Subcutaneous abdominal adipose tissue (tissue), 5 donors: ENCODE results near the gene RASAL1.

Experiments
- H3K27ac ChIP-seq: one replicate; pipeline ENCODE4 v1.7.0; 2013; ENCODE audit warnings: low read depth, mild to moderate bottlenecking, inconsistent platforms, low read length, moderate library complexity
- H3K27me3 ChIP-seq, 5 donors: one replicate each; pipeline ENCODE4 v1.7.0; 2013; ENCODE audit warnings: low read length in 5 of 5, inconsistent platforms in 1 of 5; ENCODE audit not compliant: control insufficient read depth in 5 of 5, insufficient read depth in 4 of 5
- H3K36me3 ChIP-seq, 5 donors: one replicate each; pipeline ENCODE4 v1.7.0; 2013; ENCODE audit warnings: low read length in 5 of 5; ENCODE audit not compliant: control insufficient read depth in 5 of 5, insufficient read depth in 5 of 5
- H3K4me1 ChIP-seq, 5 donors: one replicate each; pipeline ENCODE4 v1.7.0; 2013; ENCODE audit warnings: low read length in 5 of 5, mild to moderate bottlenecking in 3 of 5, moderate library complexity in 1 of 5; ENCODE audit not compliant: control insufficient read depth in 5 of 5, insufficient read depth in 5 of 5
- H3K4me3 ChIP-seq, 5 donors: one replicate each; pipeline ENCODE4 v1.7.0; 2013; ENCODE audit warnings: low read length in 5 of 5, low read depth in 1 of 5
- H3K9ac ChIP-seq, 5 donors: one replicate each; pipeline ENCODE4 v1.7.0; 2013; ENCODE audit warnings: low read length in 5 of 5, mild to moderate bottlenecking in 4 of 5, moderate library complexity in 3 of 5
- H3K9me3 ChIP-seq, 5 donors: one replicate each; pipeline ENCODE4 v1.7.0; 2013; ENCODE audit warnings: low read length in 5 of 5; ENCODE audit not compliant: control insufficient read depth in 5 of 5
- donor health status: healthy.
- donor health status: healthy.
- donor health status: healthy.
- donor health status: healthy.
- donor health status: healthy.

RASAL1 gene

GRCh38 chr12:113070117-113070906, 65.2 kb downstream of the RASAL1 start:
- Histone ChIP-seq H3K9ac (peak overlapping the region in 3 of 5 donors; percentile 35 to 53 (median 52)), H3K9me3 (no peaks in the 10 kb centered on the region), H3K36me3 (peaks cover 0 to 2% (median 0%) of the 10 kb centered on the region in 5 donors), H3K27me3 (no peaks in the 10 kb centered on the region), H3K27ac (peak overlapping the region; percentile 95), H3K4me3 (peak overlapping the region in 1 of 5 donors; percentile 4), H3K4me1 (peaks cover 14 to 93% (median 83%) of the 10 kb centered on the region in 5 donors)

DNA sequence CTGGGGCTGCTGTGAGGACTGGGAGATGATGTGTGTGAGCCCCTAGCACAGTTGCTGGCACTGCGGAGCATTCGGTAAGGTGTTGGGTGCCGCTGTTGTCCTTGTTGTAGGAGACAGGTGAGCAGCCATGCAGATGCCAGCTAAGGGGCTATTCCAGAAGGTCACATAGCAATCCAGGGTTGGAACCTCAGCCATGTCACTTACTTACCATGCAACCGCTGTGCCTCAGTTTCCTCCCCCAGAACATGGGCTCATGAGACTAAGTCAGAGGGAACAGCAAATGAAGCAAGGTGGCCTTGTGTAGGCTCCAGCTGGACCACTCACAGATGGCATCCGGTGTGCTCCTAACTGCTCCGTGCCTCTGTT, 65.8 kb downstream of the RASAL1 start:
- Histone ChIP-seq H3K27ac (peak overlapping the region; percentile 95), H3K4me1 (peaks cover 10 to 93% (median 83%) of the 10 kb centered on the region in 5 donors), H3K9ac (no peak overlapping the region), H3K4me3 (no peak overlapping the region), H3K27me3 (peaks cover 0 to 4% (median 0%) of the 10 kb centered on the region in 5 donors), H3K9me3 (no peaks in the 10 kb centered on the region), H3K36me3 (peaks cover 0 to 2% (median 0%) of the 10 kb centered on the region in 5 donors)

DNA sequence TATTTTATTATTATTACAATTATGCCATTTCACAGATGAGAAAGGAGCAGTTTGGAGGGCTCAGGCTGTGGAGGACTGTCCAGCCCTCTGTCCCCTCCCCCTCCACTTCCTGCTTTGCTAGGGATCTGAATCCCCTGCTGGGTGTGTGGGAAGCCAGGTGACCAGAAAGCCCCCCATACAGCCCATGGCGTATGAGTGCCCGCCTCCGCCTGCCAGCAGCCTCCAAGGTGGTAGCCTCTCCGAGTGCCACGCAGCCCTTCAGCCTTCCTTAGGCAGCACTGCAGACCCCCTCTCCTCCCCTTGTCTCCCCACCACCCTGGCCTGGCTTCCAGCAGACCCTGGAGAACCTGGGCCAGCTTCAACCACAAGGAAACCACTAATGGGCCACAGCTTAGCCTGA, 66.4 kb downstream of the RASAL1 start:
- H3K27ac ChIP-seq: peak overlapping the region; percentile 95
- no peaks in the 10 kb centered on the region for H3K9me3 ChIP-seq
- H3K9ac ChIP-seq: peak overlapping the region in 2 of 5 donors; percentile 20 to 40
- peaks cover 0 to 4% (median 0%) of the 10 kb centered on the region in 5 donors for H3K27me3 ChIP-seq
- peaks cover 10 to 93% (median 85%) of the 10 kb centered on the region in 5 donors for H3K4me1 ChIP-seq
- peaks cover 0 to 2% (median 0%) of the 10 kb centered on the region in 5 donors for H3K36me3 ChIP-seq
- H3K4me3 ChIP-seq: no peak overlapping the region

DNA sequence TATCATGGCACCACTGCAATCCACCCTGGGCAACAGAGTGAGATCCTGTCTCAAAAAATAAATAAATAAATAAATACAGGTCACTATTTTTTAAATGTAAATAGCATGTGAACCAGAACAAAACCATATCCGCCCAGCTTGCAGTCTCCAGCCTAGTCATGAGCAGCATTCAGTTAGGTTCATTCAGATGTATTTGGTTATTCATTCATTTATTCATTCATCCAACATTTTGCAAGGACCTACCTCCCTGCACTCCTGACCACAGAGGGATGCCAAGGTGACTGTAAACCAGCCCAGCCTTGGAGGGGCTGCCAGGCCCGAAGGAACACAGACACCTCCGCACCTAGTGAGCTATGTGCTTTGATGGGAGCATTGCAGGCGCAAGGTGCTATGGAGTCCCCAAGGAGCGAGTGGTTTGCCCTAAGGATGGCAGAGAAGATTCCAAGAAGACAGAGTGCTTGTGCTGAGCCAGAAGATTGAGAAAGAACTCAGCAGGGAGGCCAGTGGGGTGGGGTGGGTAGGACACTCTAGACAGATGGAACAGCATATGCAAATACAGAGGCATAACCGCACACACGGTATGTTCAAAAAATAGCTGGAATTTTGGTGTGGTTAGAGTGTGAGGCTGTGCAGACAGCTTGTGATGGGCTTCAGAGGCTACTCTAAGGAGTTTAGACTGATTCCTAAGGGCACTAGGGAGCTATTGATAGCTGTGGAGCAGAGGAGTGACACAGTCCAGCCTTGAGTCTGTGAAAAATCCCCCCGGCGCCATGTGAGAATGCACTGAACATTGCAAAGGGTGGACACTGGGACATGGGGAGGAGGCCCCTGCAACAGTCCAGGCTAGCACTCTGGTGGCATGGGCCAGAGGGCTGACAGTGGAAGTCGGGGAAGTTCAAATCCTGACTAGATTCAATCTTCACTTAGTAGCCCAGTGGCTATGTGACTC, 67.3 kb downstream of the RASAL1 start:
- H3K27ac ChIP-seq: peak overlapping the region; percentile 37
- H3K4me3 ChIP-seq: no peak overlapping the region
- no peak overlapping the region for H3K9ac ChIP-seq
- peaks cover 0 to 2% (median 0%) of the 10 kb centered on the region in 5 donors for H3K36me3 ChIP-seq
- H3K9me3 ChIP-seq: no peaks in the 10 kb centered on the region
- H3K27me3 ChIP-seq: peaks cover 0 to 4% (median 0%) of the 10 kb centered on the region in 5 donors
- H3K4me1 ChIP-seq: peaks cover 12 to 96% (median 89%) of the 10 kb centered on the region in 5 donors

GRCh38 chr12:113066813-113067400, 68.7 kb downstream of the RASAL1 start:
- Histone ChIP-seq H3K9me3 (no peaks in the 10 kb centered on the region), H3K27ac (no peak overlapping the region), H3K4me1 (peaks cover 11 to 97% (median 85%) of the 10 kb centered on the region in 5 donors), H3K27me3 (peaks cover 0 to 4% (median 0%) of the 10 kb centered on the region in 5 donors), H3K9ac (no peak overlapping the region), H3K4me3 (no peak overlapping the region), H3K36me3 (peaks cover 0 to 2% (median 0%) of the 10 kb centered on the region in 5 donors)

DNA sequence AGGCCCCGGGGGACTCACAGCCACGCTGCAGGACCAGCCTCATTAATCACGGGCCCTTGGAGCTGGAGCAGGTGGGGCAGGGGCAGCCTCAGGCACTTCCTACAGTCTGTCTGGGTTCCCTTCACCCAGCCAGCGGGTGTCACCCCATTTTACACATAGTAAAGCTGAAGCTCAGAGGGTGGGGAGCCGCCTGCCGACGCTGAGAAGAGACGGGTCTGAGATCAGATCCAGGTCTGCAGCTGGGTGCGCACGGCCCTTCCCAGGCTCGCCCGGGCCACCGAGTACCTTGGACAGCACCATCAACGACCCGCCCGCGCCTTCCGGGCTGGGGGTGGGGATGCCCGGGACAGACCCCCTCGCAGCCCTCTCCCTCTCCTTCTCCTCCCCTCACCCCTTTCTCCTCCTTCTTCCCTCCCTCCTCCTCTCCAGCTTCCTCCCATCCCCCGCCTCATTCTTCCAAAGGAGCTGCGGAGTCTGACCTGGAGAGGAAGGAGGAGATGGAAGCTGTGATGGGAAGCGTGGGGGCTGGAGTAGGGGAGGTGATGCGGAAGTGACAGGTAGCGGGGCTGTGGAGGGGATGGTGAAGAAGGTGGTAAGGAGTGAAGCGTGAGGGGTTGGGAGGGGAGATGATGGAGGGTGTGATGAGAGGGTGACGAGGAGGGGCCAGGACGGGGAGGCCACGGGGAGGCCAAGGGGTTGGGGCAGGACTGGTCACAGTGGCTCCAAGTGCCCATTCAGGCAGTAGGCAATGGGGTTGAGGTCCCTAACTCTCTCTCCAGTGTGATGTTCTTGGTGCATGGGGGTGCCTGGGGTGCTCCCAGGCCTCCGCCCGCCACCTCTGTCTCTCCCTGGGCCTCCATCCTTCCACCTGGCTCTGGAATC, 70.2 kb downstream of the RASAL1 start:
- Histone ChIP-seq H3K9me3 (no peaks in the 10 kb centered on the region), H3K27me3 (peaks cover 0 to 4% (median 0%) of the 10 kb centered on the region in 5 donors), H3K27ac (no peak overlapping the region), H3K36me3 (peaks cover 0 to 2% (median 0%) of the 10 kb centered on the region in 5 donors), H3K4me1 (peaks cover 7 to 97% (median 78%) of the 10 kb centered on the region in 5 donors), H3K4me3 (no peak overlapping the region), H3K9ac (no peak overlapping the region)

DNA sequence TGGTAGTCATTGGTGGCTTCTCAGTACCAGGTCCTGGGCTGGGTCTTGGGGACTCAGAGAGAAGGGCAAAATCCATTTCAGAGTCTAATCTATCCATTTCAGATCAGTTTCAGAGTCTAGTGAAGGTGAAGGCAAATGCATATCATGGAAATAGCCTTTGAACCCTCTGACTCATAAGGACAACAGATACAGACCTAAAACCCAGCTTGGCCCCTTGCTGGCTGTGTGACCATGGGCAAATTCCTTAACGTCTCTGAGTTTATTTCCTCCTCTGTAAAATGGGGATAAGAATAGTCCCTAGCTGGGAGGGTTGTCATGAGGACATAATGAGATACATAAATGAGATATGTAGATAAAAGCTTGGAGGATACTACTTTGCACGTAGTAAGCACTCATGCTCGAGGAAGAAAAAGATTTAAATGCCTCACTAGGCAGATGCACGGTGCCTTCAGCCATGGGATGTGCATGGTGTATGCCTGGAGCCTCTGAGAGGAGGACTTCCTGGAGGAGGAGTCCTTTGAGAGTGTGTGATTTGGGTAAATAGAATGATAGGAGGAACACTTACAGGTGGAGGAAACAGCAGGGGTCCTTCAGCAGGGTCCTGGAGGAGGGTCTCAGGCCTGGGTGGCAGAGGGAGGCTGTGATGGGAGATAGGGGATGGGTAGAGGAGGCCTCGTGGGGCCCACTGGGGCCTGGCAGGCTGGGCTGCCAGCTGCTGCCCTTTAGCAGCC, 71.0 kb downstream of the RASAL1 start:
- H3K9ac ChIP-seq: no peak overlapping the region
- H3K36me3 ChIP-seq: peaks cover 0 to 2% (median 0%) of the 10 kb centered on the region in 5 donors
- no peaks in the 10 kb centered on the region for H3K9me3 ChIP-seq
- H3K4me3 ChIP-seq: peak overlapping the region in 1 of 5 donors; percentile 8
- peaks cover 4 to 97% (median 78%) of the 10 kb centered on the region in 5 donors for H3K4me1 ChIP-seq
- H3K27ac ChIP-seq: no peak overlapping the region
- peaks cover 0 to 4% (median 0%) of the 10 kb centered on the region in 5 donors for H3K27me3 ChIP-seq

DNA sequence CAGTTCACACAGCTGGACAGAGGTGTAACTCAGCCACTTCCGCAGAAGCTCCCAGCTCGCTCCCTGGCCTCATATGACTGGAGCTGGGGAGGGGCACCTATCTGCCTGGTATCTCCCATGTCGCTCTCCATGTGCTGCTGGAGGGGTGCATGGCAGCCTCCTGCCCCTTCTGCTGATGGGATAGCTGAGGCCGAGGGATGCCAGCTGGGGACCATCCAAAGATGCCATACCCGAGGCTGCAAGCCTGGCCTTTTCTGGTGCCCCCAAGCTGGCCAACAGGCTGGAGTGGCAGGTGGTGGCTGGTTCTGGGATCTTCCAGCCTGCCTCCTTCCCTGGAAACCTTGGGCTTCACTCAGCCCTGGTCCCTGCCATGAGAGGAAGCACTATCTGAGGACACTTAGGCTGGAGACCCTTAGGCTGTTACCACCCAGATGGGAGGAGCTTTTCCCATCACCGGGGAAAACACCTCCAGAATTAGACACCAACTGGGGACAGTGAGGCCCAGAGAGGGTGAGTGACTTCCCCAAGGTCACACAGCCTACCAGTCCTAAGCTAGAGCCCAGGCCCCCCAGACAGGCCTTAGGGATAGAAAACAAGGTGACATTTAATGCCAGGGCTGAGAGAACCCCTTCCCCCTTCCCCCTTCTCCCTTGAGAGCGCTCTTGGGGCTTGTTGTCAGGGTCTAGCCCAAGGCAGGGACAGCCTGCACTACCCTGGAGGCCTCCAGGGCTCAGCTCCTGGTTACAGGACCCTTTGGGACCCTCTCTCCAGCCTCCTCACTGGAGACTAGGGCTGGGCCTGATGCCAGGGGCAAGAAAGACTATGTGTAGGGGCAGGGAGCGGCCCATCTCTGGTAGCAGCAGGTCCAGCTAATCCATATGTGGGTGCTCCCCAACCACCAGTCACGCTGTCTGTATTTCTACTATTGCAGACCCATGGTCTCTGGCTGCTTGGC, 71.9 kb downstream of the RASAL1 start:
- Histone ChIP-seq H3K27ac (no peak overlapping the region), H3K27me3 (peaks cover 0 to 4% (median 2%) of the 10 kb centered on the region in 5 donors)

More for the DNA sequence above, 71.9 kb downstream of the RASAL1 start:
- Histone ChIP-seq H3K4me3 (no peak overlapping the region), H3K9me3 (no peaks in the 10 kb centered on the region), H3K4me1 (peaks cover 4 to 97% (median 77%) of the 10 kb centered on the region in 5 donors), H3K9ac (peak overlapping the region in 1 of 5 donors; percentile 5), H3K36me3 (peaks cover 0 to 2% (median 0%) of the 10 kb centered on the region in 5 donors)
